PFSK-1 (cell line): Measurements from ENCODE around the gene GNAI1.

Source experiments
- FOXP2 ChIP-seq: optimal IDR thresholded peaks from 2 replicates; pipeline ENCODE3; 2011; ENCODE audit warnings: borderline replicate concordance, control low read depth, inconsistent platforms; ENCODE audit not compliant: insufficient read depth; ENCODE audit errors: extremely low read length, extremely low read depth
- POLR2AphosphoS5 ChIP-seq: IDR thresholded peaks from 2 replicates; pipeline ENCODE4 v1.6.1; 2012; ENCODE audit warnings: low read depth, mild to moderate bottlenecking, control low read depth, low read length, moderate library complexity
- REST ChIP-seq, 2 experiments: IDR thresholded peaks; 2 replicates each; pipeline versions ENCODE4 v1.6.1 to v1.8.0; 2011 to 2012; ENCODE audit warnings: low read depth in 2 of 2, low read length in 2 of 2, control low read depth in 1 of 2, inconsistent platforms in 1 of 2, mild to moderate bottlenecking in 1 of 2, moderate library complexity in 1 of 2; ENCODE audit not compliant: insufficient read depth in 1 of 2
- SIN3A ChIP-seq: IDR thresholded peaks from 2 replicates; pipeline ENCODE4 v1.6.1; 2012; ENCODE audit warnings: mild to moderate bottlenecking, low read length, moderate library complexity, borderline replicate concordance; ENCODE audit not compliant: insufficient read depth
- TAF1 ChIP-seq: IDR thresholded peaks from 2 replicates; pipeline ENCODE4 v1.6.1; 2012; ENCODE audit warnings: low read length, control low read depth, borderline replicate concordance; ENCODE audit not compliant: insufficient read depth

GNAI1 gene

GRCh38 chr7:80100254-80100653 lies 34.4 kb upstream of the GNAI1 start:
- TF ChIP-seq SIN3A: no peak
- no peak for TF ChIP-seq TAF1
- no peak for TF ChIP-seq REST (IDR thresholded peaks at IDR 0.05; ENCODE audit: insufficient read depth in 1 of 2, low read depth in 2 of 2, low read length in 2 of 2)
- TF ChIP-seq FOXP2: no peak
- no peak for TF ChIP-seq POLR2AphosphoS5

- TF ChIP-seq SIN3A (no peak), FOXP2 (no peak)
These were observed 28.8 kb upstream of the GNAI1 start for GRCh38 chr7:80105701-80106408.

- no peak for TF ChIP-seq FOXP2
- no peak for TF ChIP-seq POLR2AphosphoS5
These were observed 28.0 kb upstream of the GNAI1 start for GRCh38 chr7:80106498-80107113.

- TF ChIP-seq SIN3A: no peak
- TF ChIP-seq POLR2AphosphoS5: no peak
- no peak for TF ChIP-seq REST (IDR thresholded peaks at IDR 0.05; ENCODE audit: insufficient read depth in 1 of 2, low read depth in 2 of 2, low read length in 2 of 2)
- no peak for TF ChIP-seq TAF1
- no peak for TF ChIP-seq FOXP2
These were observed 27.4 kb upstream of the GNAI1 start for GRCh38 chr7:80107278-80107677.

- TF ChIP-seq SIN3A (no peak), FOXP2 (no peak), REST (IDR thresholded peaks at IDR 0.05; ENCODE audit: insufficient read depth in 1 of 2, low read depth in 2 of 2, low read length in 2 of 2) (no peak), TAF1 (no peak), POLR2AphosphoS5 (no peak)
These were observed 24.3 kb upstream of the GNAI1 start for GRCh38 chr7:80110376-80110775.

GRCh38 chr7:80114159-80114558 lies 20.5 kb upstream of the GNAI1 start:
- TF ChIP-seq SIN3A: no peak
